Stimulated activated CD4-positive, alpha-beta T cell treated with anti-CD3 and anti-CD28 coated beads, Interleukin-12 subunit alpha, Interleukin-12 subunit beta, amount 100 ng/mL, for 24 hours (primary cell): ENCODE results near the gene RMND5B.
"Not testable (repeated sequence)": the region's sequence is repeated elsewhere in the genome, so short reads cannot be mapped to it uniquely, and the experiment has no call there.

ENCODE experiments used
- DNase-seq, 2 experiments: peaks; one replicate each; pipeline ENCODE4 v3.0.0-alpha.2; 2020; ENCODE audit warnings: low read depth in 2 of 2

Gene RMND5B, protein sequence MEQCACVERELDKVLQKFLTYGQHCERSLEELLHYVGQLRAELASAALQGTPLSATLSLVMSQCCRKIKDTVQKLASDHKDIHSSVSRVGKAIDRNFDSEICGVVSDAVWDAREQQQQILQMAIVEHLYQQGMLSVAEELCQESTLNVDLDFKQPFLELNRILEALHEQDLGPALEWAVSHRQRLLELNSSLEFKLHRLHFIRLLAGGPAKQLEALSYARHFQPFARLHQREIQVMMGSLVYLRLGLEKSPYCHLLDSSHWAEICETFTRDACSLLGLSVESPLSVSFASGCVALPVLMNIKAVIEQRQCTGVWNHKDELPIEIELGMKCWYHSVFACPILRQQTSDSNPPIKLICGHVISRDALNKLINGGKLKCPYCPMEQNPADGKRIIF

GRCh38 chr5:178130576-178131445 is at the start of gene RMND5B:
Gene RMND5B (plus strand): TSS chr5:178131014. CDS start chr5:178138120, 7,106 bp downstream.
- peak; percentile 70 to 78 for DNase-seq

DNA sequence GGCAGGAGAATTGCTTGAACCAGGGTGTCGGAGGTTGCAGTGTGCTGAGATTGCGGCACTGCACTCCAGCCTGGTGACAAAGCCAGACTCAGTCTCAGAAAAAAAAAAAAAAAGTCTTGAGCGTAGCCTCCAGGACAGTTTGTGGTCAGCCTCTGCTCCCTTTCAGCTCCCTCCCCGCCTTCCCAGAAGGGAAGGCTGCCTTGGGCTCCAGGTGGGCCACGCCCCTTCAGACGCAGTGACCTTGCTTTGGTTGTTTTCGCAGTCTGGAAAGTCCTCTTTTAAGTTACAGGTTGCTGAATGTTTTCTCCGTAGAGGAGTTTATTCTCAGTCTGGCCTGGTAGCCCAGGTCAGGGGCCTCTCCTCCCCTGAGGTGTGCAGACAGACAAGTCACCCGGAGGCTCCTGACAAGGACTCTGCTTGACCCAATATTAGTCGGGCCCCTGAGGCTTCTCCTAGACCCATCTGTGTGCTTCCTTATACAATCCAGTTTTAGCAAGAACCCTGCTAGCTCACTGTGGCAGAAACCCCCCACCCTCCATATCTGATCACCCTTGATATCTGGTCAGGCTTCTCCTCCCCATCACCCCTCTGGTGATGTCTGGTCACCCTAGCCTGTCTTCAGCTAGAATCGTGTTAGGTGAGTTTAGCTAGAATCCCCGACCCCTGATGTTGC is 49.1 kb upstream of the RMND5B start:
- no peak for DNase-seq

GRCh38 chr5:178083922-178084321 is 46.9 kb upstream of the RMND5B start:
- DNase-seq: no peak

GRCh38 chr5:178085316-178085715 is 45.5 kb upstream of the RMND5B start:
- no peak for DNase-seq

DNA sequence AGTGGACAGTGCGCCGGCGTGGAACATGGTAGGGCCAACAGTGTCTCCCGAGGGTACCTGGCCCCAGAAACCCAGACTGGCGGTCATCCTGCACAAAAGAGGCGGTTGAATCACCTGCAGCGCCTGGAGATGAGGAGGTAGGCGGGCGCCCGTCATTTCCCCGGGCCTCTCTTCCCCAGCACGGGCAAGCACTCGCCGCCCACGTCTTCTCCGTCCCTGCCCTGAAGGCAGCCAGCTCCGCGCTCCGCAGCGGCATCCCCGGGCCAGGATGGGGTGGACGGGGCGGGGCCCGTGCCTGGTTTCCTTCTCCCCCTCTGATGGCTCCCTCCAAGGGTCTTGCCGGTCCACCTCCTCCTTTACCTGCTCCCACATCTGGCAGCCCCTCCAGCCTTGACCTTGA is 44.5 kb upstream of the RMND5B start:
- no peak for DNase-seq

GRCh38 chr5:178087199-178087598 is 43.6 kb upstream of the RMND5B start:
- DNase-seq: not testable (repeated sequence)

- DNase-seq: no peak
Observed at GRCh38 chr5:178090856-178091255, 40.0 kb upstream of the RMND5B start.

DNA sequence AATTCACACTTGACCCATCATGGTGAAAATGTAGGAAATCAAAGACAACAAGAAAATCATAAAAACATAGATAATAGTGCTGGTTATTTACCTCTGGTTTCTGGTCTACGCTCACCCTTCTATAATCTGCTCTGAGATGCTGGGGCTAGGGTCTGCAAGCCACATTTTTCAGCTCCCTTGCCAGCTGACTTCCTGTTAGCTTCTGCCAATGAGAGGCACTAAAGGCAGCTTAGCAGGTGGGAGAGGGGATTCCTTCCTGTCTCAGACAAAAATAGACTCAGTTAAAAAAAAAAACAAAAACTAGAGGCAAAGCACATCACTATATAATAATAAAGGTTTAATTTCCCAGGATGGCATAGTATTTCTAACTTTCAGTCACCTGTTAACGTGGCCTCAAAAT is 37.7 kb upstream of the RMND5B start:
- no peak for DNase-seq

- no peak for DNase-seq
Observed at GRCh38 chr5:178094345-178094744, 36.5 kb upstream of the RMND5B start.

GRCh38 chr5:178098685-178099084 is 32.1 kb upstream of the RMND5B start:
- no peak for DNase-seq

- DNase-seq: no peak
Observed at GRCh38 chr5:178103612-178104011, 27.2 kb upstream of the RMND5B start.

DNA sequence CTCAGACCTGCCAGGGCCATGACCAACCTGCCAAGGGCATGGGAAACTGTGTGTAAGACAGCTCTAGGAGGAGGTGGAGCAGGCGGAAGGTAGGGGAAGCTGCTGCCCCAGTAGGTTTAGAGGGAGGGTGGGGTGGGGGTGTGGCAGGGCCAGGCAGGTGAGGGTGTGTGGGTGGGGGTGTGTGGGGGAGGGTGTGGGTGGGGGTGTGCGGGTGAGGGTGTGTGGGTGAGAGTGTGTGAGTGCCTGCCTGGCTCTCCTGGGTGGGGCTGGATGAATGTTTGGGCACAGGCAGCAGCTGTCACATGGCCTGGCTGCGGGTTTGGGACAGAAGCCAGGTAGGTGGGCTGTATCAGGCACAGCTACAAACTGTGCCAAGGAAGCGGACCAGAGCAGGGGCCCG is 26.3 kb upstream of the RMND5B start:
- no peak for DNase-seq

- DNase-seq: no peak
Observed at GRCh38 chr5:178106086-178106485, 24.7 kb upstream of the RMND5B start.

DNA sequence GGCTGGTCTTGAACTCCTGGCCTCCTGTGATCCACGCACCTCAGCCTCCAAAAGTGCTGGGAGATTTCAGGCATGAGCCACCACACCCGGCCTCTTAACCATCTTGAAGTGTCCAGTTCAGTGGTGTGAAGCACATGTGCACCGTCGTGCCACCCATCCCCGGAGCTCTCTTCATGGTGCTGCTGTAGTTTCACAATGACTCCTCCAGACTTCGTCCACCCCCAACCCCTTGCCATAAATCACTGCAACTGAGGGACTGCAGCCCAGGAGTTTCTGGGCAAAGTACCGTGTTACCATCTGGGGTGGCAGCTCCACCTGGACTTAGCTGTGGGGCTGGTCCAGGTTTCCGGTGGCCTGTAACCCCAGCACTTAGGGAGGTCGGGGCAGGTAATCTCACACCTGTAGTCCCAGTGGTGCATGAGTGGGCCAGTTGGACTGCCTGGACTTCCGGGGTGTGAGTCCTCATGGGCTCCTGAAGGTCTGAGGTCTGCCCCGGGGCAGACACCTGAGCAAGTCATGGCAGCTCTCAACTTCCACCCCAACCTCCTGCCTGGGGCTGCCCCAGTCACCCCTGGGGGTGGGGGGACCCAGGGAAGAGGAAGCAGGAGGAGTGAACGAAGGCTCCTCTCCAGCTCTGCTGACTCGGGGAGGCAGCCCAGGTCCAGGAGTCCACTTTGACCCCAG is 24.1 kb upstream of the RMND5B start:
- no peak for DNase-seq

GRCh38 chr5:178107756-178108310 is 23.0 kb upstream of the RMND5B start:
- DNase-seq: no peak

GRCh38 chr5:178108446-178108845 is 22.4 kb upstream of the RMND5B start:
- DNase-seq: no peak

DNA sequence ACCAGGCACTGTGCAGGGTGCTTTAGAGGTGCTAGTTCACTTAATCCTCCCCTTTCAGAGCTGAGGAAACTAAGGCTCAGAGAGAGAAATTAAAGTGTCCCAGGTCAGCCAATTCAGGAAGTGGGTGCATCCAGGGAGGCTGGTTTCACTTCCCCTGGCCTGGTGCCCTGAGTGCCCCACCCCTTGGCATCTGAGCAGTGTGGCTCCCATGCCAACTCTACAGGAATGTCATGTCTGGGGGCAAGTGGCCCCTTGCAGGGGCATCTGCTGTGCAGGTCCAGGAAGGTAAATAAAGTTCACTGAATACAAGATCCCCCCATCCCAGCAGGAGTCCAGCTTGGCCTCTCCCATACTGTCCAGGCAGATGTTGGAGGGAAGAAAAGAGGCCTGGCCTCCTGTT is 21.8 kb upstream of the RMND5B start:
- DNase-seq: no peak

GRCh38 chr5:178110511-178110910 is 20.3 kb upstream of the RMND5B start:
- no peak for DNase-seq

DNA sequence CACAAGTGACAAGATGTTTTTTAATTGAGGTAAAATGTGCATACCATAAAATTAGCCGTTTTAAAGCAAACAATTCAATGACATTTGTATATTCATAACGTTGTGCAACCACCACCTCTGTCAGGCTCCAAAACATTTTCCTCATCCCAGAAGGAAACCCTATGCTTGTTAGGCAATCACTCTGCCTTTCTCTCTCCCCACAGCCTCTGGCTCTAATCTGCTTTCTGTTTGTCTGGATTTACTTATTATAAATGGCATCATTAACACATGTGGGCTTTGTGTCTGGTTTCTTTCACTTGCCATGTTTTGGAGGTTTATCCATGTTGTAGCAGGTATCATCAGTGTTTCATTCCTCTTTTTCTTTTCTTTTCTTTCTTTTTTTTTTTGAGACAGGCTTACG is 18.9 kb upstream of the RMND5B start:
- no peak for DNase-seq

- DNase-seq: no peak
Observed at GRCh38 chr5:178112545-178112944, 18.3 kb upstream of the RMND5B start.

GRCh38 chr5:178113141-178113787 is 17.6 kb upstream of the RMND5B start, which contains the start of gene N4BP3:
Gene N4BP3 (plus strand): TSS chr5:178113532. CDS start chr5:178119584, 6,052 bp downstream.
- DNase-seq: peak; percentile 62 to 82
